ENCODE measurements around the gene OR6C68.

OR6C68 gene

DNA sequence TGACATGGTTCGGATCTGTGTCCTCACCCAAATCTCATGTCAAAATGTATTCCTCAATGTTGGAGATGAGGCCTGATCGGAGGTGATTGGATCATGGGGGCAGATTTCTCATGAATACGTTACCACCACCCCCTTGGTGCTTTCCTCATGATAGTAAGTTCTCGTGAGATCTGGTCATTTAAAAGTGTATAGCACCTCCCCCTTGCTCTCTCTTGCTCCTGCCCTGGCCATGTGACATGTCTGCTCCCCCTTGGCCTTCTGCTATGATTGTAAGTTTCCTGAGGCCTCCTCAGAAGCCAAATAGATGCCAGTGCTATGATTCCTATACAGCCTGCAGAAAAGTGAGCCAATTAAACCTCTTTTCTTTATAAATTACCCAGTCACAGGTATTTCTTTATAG is 7.1 kb downstream of the OR6C68 start:
- Histone ChIP-seq H2AFZ (ENCODE audit: low read depth, low read length) (no peak overlapping the region), H3K4me3 (ENCODE audit: low read length) (no peak overlapping the region), H3K27me3 (ENCODE audit: low read depth, low read length) (no peaks in the 10 kb centered on the region), H4K20me1 (ENCODE audit: insufficient read depth, low read length) (no peaks in the 10 kb centered on the region), H3K36me3 (replicated peaks; ENCODE audit: low read depth, low read length) (no peaks in the 10 kb centered on the region), H3K9me3 (ENCODE audit: insufficient read depth, low read length) (no peaks in the 10 kb centered on the region), H3K79me2 (ENCODE audit: low read length) (no peaks in the 10 kb centered on the region), H3K4me1 (ENCODE audit: low read length) (no peaks in the 10 kb centered on the region), H3K4me2 (ENCODE audit: low read length) (no peak overlapping the region), H3K9ac (ENCODE audit: low read length) (no peak overlapping the region), H3K27ac (ENCODE audit: low read length) (no peak overlapping the region)
- TF ChIP-seq EZH2phosphoT487 (IDR thresholded peaks at IDR 0.05; ENCODE audit: low read depth): no peak
- TF ChIP-seq, protein P1, sequence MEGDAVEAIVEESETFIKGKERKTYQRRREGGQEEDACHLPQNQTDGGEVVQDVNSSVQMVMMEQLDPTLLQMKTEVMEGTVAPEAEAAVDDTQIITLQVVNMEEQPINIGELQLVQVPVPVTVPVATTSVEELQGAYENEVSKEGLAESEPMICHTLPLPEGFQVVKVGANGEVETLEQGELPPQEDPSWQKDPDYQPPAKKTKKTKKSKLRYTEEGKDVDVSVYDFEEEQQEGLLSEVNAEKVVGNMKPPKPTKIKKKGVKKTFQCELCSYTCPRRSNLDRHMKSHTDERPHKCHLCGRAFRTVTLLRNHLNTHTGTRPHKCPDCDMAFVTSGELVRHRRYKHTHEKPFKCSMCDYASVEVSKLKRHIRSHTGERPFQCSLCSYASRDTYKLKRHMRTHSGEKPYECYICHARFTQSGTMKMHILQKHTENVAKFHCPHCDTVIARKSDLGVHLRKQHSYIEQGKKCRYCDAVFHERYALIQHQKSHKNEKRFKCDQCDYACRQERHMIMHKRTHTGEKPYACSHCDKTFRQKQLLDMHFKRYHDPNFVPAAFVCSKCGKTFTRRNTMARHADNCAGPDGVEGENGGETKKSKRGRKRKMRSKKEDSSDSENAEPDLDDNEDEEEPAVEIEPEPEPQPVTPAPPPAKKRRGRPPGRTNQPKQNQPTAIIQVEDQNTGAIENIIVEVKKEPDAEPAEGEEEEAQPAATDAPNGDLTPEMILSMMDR (IDR thresholded peaks at IDR 0.05; ENCODE audit: low read depth, low read length): no peak

DNA sequence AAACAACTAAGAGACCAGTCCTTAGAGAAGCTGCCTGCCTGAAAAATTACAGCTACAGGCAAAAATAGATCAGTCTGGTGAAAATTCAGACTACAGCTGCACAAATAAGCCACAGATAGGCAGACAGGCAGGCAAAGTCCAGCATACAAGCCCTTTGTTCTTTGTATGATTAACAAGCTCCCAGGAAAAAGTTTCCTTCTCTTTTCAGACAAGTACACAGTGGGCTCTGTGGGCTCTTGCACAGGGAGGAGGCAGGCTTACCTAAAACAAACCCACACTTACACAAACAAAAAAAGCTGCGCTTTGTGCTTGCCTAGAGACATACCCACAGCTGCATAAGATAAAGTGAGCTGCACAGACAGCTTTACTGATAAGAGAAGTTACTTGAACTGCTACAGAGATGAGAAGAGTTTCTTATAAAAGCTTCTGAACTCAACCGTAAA is 7.7 kb downstream of the OR6C68 start:
- no peak overlapping the region for H3K9ac ChIP-seq (ENCODE audit: low read length)
- no peaks in the 10 kb centered on the region for H3K79me2 ChIP-seq (ENCODE audit: low read length)
- no peaks in the 10 kb centered on the region for H3K36me3 ChIP-seq (replicated peaks; ENCODE audit: low read depth, low read length)
- no peak overlapping the region for H3K4me3 ChIP-seq (ENCODE audit: low read length)
- H3K4me2 ChIP-seq (ENCODE audit: low read length): no peak overlapping the region
- H2AFZ ChIP-seq (ENCODE audit: low read depth, low read length): no peak overlapping the region
- no peaks in the 10 kb centered on the region for H3K4me1 ChIP-seq (ENCODE audit: low read length)
- no peak overlapping the region for H3K27ac ChIP-seq (ENCODE audit: low read length)
- TF ChIP-seq, protein P1 (IDR thresholded peaks at IDR 0.05; ENCODE audit: low read depth, low read length): no peak
- no peak for TF ChIP-seq EZH2phosphoT487 (IDR thresholded peaks at IDR 0.05; ENCODE audit: low read depth)
- H4K20me1 ChIP-seq (ENCODE audit: insufficient read depth, low read length): no peaks in the 10 kb centered on the region
- no peaks in the 10 kb centered on the region for H3K9me3 ChIP-seq (ENCODE audit: insufficient read depth, low read length)
- no peaks in the 10 kb centered on the region for H3K27me3 ChIP-seq (ENCODE audit: low read depth, low read length)

DNA sequence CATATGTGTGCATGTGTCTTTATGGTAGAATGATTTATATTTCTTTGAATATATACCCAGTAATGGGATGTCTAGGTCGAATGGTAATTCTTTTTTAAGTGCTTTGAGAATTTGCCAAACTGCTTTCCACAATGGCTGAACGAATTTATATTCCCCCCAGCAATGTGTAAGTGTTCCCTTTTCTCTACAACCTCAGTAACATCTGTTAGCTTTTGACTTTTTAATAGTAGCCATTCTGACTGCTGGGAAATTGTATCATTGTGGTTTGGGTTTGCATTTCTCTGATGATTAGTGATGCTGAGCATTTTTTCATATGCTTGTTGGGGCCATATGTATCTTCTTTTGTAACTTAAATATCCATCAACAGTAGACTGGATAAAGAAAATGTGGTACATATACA is 9.4 kb downstream of the OR6C68 start:
- H3K79me2 ChIP-seq (ENCODE audit: low read length): no peaks in the 10 kb centered on the region
- no peak for TF ChIP-seq EZH2phosphoT487 (IDR thresholded peaks at IDR 0.05; ENCODE audit: low read depth)
- TF ChIP-seq, protein P1 (IDR thresholded peaks at IDR 0.05; ENCODE audit: low read depth, low read length): no peak
- no peaks in the 10 kb centered on the region for H3K36me3 ChIP-seq (replicated peaks; ENCODE audit: low read depth, low read length)

DNA sequence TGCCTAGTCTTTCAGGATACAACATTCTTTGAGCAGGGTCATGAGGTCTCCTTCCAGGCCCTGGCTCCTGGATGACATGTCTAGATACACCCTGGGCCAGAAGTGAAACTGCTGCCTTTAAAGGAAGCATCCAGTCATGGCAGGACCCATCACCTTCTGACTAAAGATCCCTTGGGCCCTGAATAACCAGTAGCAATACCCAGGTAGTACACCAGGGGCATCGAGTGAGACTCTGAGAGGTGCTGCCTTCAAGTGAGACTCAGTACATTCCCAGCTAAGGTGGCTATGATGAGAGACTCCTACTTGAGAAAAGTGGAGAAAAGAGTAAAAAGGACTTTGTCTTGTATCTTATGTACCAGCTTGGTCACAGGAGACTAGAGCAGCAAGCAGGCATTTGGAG is 23.5 kb downstream of the OR6C68 start:
- H3K27me3 ChIP-seq (ENCODE audit: low read depth, low read length): no peaks in the 10 kb centered on the region
- H4K20me1 ChIP-seq (ENCODE audit: insufficient read depth, low read length): no peaks in the 10 kb centered on the region
- no peak overlapping the region for H3K27ac ChIP-seq (ENCODE audit: low read length)
- H3K79me2 ChIP-seq (ENCODE audit: low read length): no peaks in the 10 kb centered on the region
- H3K9me3 ChIP-seq (ENCODE audit: insufficient read depth, low read length): no peaks in the 10 kb centered on the region
- no peak overlapping the region for H3K4me2 ChIP-seq (ENCODE audit: low read length)
- no peaks in the 10 kb centered on the region for H3K36me3 ChIP-seq (replicated peaks; ENCODE audit: low read depth, low read length)
- TF ChIP-seq, protein P1 (IDR thresholded peaks at IDR 0.05; ENCODE audit: low read depth, low read length): no peak
- no peak for TF ChIP-seq EZH2phosphoT487 (IDR thresholded peaks at IDR 0.05; ENCODE audit: low read depth)
- no peaks in the 10 kb centered on the region for H3K4me1 ChIP-seq (ENCODE audit: low read length)
- no peak overlapping the region for H2AFZ ChIP-seq (ENCODE audit: low read depth, low read length)
- no peak overlapping the region for H3K4me3 ChIP-seq (ENCODE audit: low read length)
- no peak overlapping the region for H3K9ac ChIP-seq (ENCODE audit: low read length)

More for the DNA sequence above, 9.4 kb downstream of the OR6C68 start:
- Histone ChIP-seq H3K4me3 (ENCODE audit: low read length) (no peak overlapping the region), H3K27me3 (ENCODE audit: low read depth, low read length) (no peaks in the 10 kb centered on the region), H2AFZ (ENCODE audit: low read depth, low read length) (no peak overlapping the region), H4K20me1 (ENCODE audit: insufficient read depth, low read length) (no peaks in the 10 kb centered on the region), H3K4me2 (ENCODE audit: low read length) (no peak overlapping the region), H3K4me1 (ENCODE audit: low read length) (no peaks in the 10 kb centered on the region), H3K9ac (ENCODE audit: low read length) (no peak overlapping the region), H3K27ac (ENCODE audit: low read length) (no peak overlapping the region), H3K9me3 (ENCODE audit: insufficient read depth, low read length) (no peaks in the 10 kb centered on the region)

Data from OCI-LY3 (cell line).